Esophagus muscularis mucosa (tissue), 4 donors: Measurements from ENCODE around the gene SPATA12.

Source experiments
- EP300 ChIP-seq: sonication (generic); formaldehyde crosslinking; IDR thresholded peaks from one replicate; pipeline ENCODE4 v1.6.1; 2017; ENCODE audit warnings: antibody characterized with exemption
- POLR2A ChIP-seq: fragments of 450-650 bp; IDR thresholded peaks from one replicate; pipeline ENCODE4 v1.6.1; 2017; ENCODE audit warnings: antibody characterized with exemption, moderate library complexity, mild to moderate bottlenecking, low read depth
- TF ChIP-seq, protein P1 (sequence below), 3 experiments: fragments of 200-600 bp in 2 of 3; fragments of 450-650 bp in 1 of 3; sonication (generic) in 2 of 3; IDR thresholded peaks; one replicate each; pipeline ENCODE4 v1.5.1; 2017 to 2019; ENCODE audit warnings: antibody characterized with exemption in 3 of 3, mild to moderate bottlenecking in 2 of 3, moderate library complexity in 1 of 3

DNA sequence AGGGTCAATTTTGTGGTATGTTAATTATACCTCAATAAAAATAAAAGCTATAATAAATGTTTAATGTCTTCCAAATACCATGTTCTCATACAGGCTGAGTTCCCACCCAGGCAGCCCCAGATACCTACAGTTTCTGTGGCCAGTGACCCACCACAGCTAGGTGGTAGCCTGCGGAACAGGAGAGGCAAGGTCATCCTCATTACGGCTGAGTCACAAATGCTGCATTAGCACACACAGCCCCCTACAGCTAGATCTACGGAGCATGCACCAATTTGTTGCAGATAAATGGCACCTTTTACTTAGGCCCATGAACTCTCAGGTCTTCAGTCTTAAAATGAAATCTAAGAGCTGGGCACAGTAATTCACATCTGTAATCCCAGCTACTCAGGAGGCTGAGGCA lies 5.1 kb downstream of the SPATA12 start:
- TF ChIP-seq, protein P1, sequence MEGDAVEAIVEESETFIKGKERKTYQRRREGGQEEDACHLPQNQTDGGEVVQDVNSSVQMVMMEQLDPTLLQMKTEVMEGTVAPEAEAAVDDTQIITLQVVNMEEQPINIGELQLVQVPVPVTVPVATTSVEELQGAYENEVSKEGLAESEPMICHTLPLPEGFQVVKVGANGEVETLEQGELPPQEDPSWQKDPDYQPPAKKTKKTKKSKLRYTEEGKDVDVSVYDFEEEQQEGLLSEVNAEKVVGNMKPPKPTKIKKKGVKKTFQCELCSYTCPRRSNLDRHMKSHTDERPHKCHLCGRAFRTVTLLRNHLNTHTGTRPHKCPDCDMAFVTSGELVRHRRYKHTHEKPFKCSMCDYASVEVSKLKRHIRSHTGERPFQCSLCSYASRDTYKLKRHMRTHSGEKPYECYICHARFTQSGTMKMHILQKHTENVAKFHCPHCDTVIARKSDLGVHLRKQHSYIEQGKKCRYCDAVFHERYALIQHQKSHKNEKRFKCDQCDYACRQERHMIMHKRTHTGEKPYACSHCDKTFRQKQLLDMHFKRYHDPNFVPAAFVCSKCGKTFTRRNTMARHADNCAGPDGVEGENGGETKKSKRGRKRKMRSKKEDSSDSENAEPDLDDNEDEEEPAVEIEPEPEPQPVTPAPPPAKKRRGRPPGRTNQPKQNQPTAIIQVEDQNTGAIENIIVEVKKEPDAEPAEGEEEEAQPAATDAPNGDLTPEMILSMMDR (IDR thresholded peaks at IDR 0.05), result no peak
- TF ChIP-seq POLR2A, result no peak
- TF ChIP-seq EP300, result no peak
